Endothelial cell of umbilical vein (primary cell): ENCODE results near the gene RAD52. TPM values are rescaled to one million over a fixed set of nuclear protein-coding genes. Genes with fewer than 3 reads are reported as not detected.

Source experiments
- BruUV-seq: library from RNA; stranded (reverse); fragments of 400-500 nt; replicated peaks from 2 replicates; lab custom pipeline; 2021; lab: Mats Ljungman, UMichigan
- CTCF ChIA-PET: fragments of 300-600, 350-600 bp; sonication (Branson Sonifier 250); formaldehyde crosslinking; loops from one replicate; lab custom pipeline; 2021; ENCODE audit warnings: antibody characterized with exemption, inconsistent platforms; lab: Charles Lee
- POLR2A ChIA-PET: fragments of 300-600, 350-600 bp; sonication (Branson Sonifier 250); formaldehyde crosslinking; loops from one replicate; lab custom pipeline; 2021; ENCODE audit warnings: antibody characterized with exemption, inconsistent platforms; lab: Charles Lee
- DNase-seq: peaks from one replicate; pipeline ENCODE4 v3.0.0-alpha.2; 2011; ENCODE audit warnings: low read depth, low spot score
- FAIRE-seq: peaks from 2 replicates; lab custom pipeline; 2011; peaks lifted over from hg19 to GRCh38; lab: Jason Lieb, UNC
- H2AFZ ChIP-seq: 2 replicates; pipeline ENCODE4 v1.6.0; 2012; ENCODE audit warnings: low read depth, low read length, control low read depth, inconsistent platforms
- H3K27ac ChIP-seq: 2 replicates; pipeline ENCODE4 v1.5.1; 2011; ENCODE audit warnings: low read depth, mild to moderate bottlenecking, control low read depth, low read length, moderate library complexity; ENCODE audit not compliant: insufficient read depth
- H3K27me3 ChIP-seq, 2 experiments: 2 replicates each; pipeline versions ENCODE4 v1.6.0 to v1.6.1; 2011; ENCODE audit warnings: low read length in 2 of 2, mixed read lengths in 1 of 2; ENCODE audit not compliant: control insufficient read depth in 2 of 2, insufficient read depth in 2 of 2
- H3K36me3 ChIP-seq, 2 experiments: 2 replicates in 1 of 2; 3 replicates in 1 of 2; pipeline ENCODE4 v1.5.1; 2011; ENCODE audit warnings: low read length in 2 of 2, mild to moderate bottlenecking in 1 of 2, moderate library complexity in 1 of 2; ENCODE audit not compliant: control insufficient read depth in 2 of 2, insufficient read depth in 2 of 2; ENCODE audit errors: extremely low read depth in 1 of 2
- H3K4me1 ChIP-seq: 3 replicates; pipeline ENCODE4 v1.5.1; 2011; ENCODE audit warnings: mild to moderate bottlenecking, low read length; ENCODE audit not compliant: control insufficient read depth, insufficient read depth; ENCODE audit errors: extremely low read depth
- H3K4me2 ChIP-seq: 2 replicates; pipeline ENCODE4 v1.6.1; 2011; ENCODE audit warnings: low read length, control low read depth, mixed read lengths; ENCODE audit not compliant: insufficient read depth
- H3K4me3 ChIP-seq, 3 experiments: fragments of 200-600 bp in 1 of 3; sonication (generic), shearing (Covaris generic) in 1 of 3; replicated peaks in 1 of 3; 2 replicates each; pipeline ENCODE4 v1.5.1; 2011 to 2016; ENCODE audit warnings: control low read depth in 3 of 3, low read length in 3 of 3, mild to moderate bottlenecking in 2 of 3, inconsistent platforms in 1 of 3, low read depth in 1 of 3, moderate library complexity in 1 of 3; ENCODE audit not compliant: insufficient read depth in 1 of 3
- H3K79me2 ChIP-seq: 2 replicates; pipeline ENCODE4 v1.6.0; 2012; ENCODE audit warnings: low read length, inconsistent platforms; ENCODE audit not compliant: control insufficient read depth, insufficient read depth
- H3K9ac ChIP-seq: replicated peaks from 2 replicates; pipeline ENCODE3; 2011; ENCODE audit warnings: low read length, control low read depth; ENCODE audit not compliant: insufficient read depth; ENCODE audit errors: extremely low read depth
- H3K9me1 ChIP-seq: replicated peaks from 3 replicates; pipeline ENCODE4 v1.6.0; 2011; ENCODE audit warnings: mild to moderate bottlenecking, low read length; ENCODE audit not compliant: control insufficient read depth, insufficient read depth; ENCODE audit errors: extremely low read depth
- H3K9me3 ChIP-seq: replicated peaks from 2 replicates; pipeline ENCODE4 v1.5.1; 2012; ENCODE audit warnings: low read length, inconsistent platforms; ENCODE audit not compliant: control insufficient read depth, insufficient read depth
- H4K20me1 ChIP-seq: replicated peaks from 2 replicates; pipeline ENCODE3; 2011; ENCODE audit warnings: mild to moderate bottlenecking, low read length; ENCODE audit not compliant: control insufficient read depth, insufficient read depth; ENCODE audit errors: extremely low read depth
- CTCF ChIP-seq, 2 donors: IDR thresholded peaks; 1 replicate in 1 of 2; 2 replicates in 1 of 2; pipeline ENCODE4 v1.5.1; 2011; ENCODE audit warnings: low read length in 2 of 2, mild to moderate bottlenecking in 2 of 2, moderate library complexity in 2 of 2, control low read depth in 1 of 2, inconsistent platforms in 1 of 2, low read depth in 1 of 2; ENCODE audit not compliant: insufficient read depth in 1 of 2; ENCODE audit errors: extremely low read depth in 1 of 2
- EZH2 ChIP-seq: IDR thresholded peaks from 2 replicates; pipeline ENCODE4 v1.6.1; 2012; ENCODE audit warnings: borderline replicate concordance, low read depth, mild to moderate bottlenecking, moderate library complexity, low read length, inconsistent platforms; ENCODE audit not compliant: severe bottlenecking
- FOS ChIP-seq: IDR thresholded peaks from 2 replicates; pipeline ENCODE4 v1.6.1; 2011; ENCODE audit warnings: mild to moderate bottlenecking, low read length, moderate library complexity, borderline replicate concordance; ENCODE audit not compliant: insufficient read depth
- GATA2 ChIP-seq: IDR thresholded peaks from 2 replicates; pipeline ENCODE4 v1.7.0; 2011; ENCODE audit warnings: low read depth, mild to moderate bottlenecking, moderate library complexity, mixed read lengths, low read length; ENCODE audit not compliant: insufficient read length, insufficient read depth
- JUN ChIP-seq: IDR thresholded peaks from 2 replicates; pipeline ENCODE4 v1.6.1; 2011; ENCODE audit warnings: borderline replicate concordance, low read depth; ENCODE audit not compliant: insufficient read length, insufficient read depth
- MAX ChIP-seq: IDR thresholded peaks from 2 replicates; pipeline ENCODE4 v1.6.1; 2011; ENCODE audit not compliant: insufficient read depth, insufficient read length
- MYC ChIP-seq: IDR thresholded peaks from one replicate; pipeline ENCODE4 v1.6.1; 2011; ENCODE audit warnings: mild to moderate bottlenecking, low read depth, low read length
- POLR2A ChIP-seq: IDR thresholded peaks from 2 replicates; pipeline ENCODE4 v1.6.1; 2012; ENCODE audit warnings: low read depth, mild to moderate bottlenecking, control low read depth, low read length
- POLR2AphosphoS5 ChIP-seq: IDR thresholded peaks from 2 replicates; pipeline ENCODE4 v1.6.1; 2012; ENCODE audit warnings: low read depth, mild to moderate bottlenecking, control low read depth, low read length, moderate library complexity; ENCODE audit not compliant: insufficient read depth
- dilution Hi-C: fragments of 300-500 bp; cut with MboI; formaldehyde crosslinking; loops from one replicate; pipeline ENCODE4 v1.15.0; 2019; ENCODE audit warnings: low sequenced_read_pairs; ENCODE audit not compliant: extremely low pct_ligation_motif_present
- intact Hi-C: fragments of 100-400 bp; cut with micrococcal nuclease; formaldehyde crosslinking; loops from one replicate; pipeline ENCODE4 v1.10.0; 2022
- polyA plus RNA-seq, 4 experiments: library from polyadenylated mRNA; depleted of rRNA in 3 of 4; stranded (reverse) in 3 of 4; unstranded in 1 of 4; fragments of >200 nt; gene quantifications; 2 replicates each; pipeline versions ENCODE4 v1.2.1 to v1.2.3, GENCODE V29; 2011 to 2012; ENCODE audit warnings: missing spikeins in 1 of 4
- total RNA-seq: library from RNA; stranded (reverse); gene quantifications from 2 replicates; pipeline ENCODE4 v1.2.3, GENCODE V29; 2021

Gene RAD52
- total and polyA plus RNA-seq, 2 donors (not counting 3 experiments of a cell fraction or from before 2014, with no cell fraction given): 9.4 to 16.1 TPM

- ChIA-PET CTCF (interaction anchor here (1.4 to 3.1 kb wide), 3 partner anchors 12 to 677 kb away, joined by 3 to 23 read pairs (median 6); no protein-coding TSS in a partner anchor), POLR2A (no interaction called here)
- DNase-seq (no peak), FAIRE-seq (no peak)
- Histone ChIP-seq H3K36me3 (peaks cover 14 to 39% of the 10 kb centered on the region in 2 experiments), H3K4me2 (no peak overlapping the region), H2AFZ (no peak overlapping the region), H3K79me2 (no peaks in the 10 kb centered on the region), H4K20me1 (no peaks in the 10 kb centered on the region), H3K9me3 (no peaks in the 10 kb centered on the region), H3K4me3 (no peak overlapping the region), H3K27me3 (no peaks in the 10 kb centered on the region), H3K9ac (no peak overlapping the region), H3K9me1 (no peaks in the 10 kb centered on the region), H3K27ac (no peak overlapping the region), H3K4me1 (peaks cover 5% of the 10 kb centered on the region)
- BruUV-seq: no TSS peak
- TF ChIP-seq JUN (no peak), CTCF (IDR thresholded peaks at IDR 0.05; ENCODE audit: extremely low read depth in 1 of 2, insufficient read depth in 1 of 2, low read depth in 1 of 2, low read length in 2 of 2) (no peak), GATA2 (no peak), FOS (no peak), MAX (no peak), MYC (no peak), EZH2 (no peak), POLR2AphosphoS5 (no peak), POLR2A (no peak)
- dilution Hi-C loops: no loop called here
- intact Hi-C loops: no loop called here
These were observed 43.4 kb downstream of the RAD52 start for GRCh38 chr12:906062-906585.
